ENCODE measurements around the gene WDR18.

DNA sequence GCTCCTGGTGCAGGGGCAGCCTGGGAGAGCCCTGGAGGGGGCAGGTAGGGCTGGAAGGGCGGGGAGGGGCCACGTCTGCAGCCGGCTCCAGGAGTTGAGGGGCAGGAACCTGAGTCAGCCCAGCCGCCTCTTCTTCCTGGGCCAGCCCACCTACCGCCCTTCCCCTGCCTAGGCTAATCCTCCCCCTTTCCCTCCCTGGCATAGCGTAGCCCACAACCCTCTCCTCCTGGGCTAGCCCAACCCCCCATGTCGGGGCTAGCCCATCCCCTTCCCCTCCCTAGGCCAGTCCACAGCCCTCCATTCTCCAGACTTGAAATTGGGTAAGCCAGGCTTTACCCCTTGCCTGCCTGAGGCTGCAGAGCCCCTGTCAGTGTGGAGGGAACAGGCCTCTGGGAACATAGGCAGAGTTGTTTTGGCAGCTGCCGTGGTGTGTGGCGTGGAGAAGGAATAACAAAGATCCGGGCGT is 20.6 kb upstream of the WDR18 start:
- TF ChIP-seq CTCF (IDR thresholded peaks at IDR 0.05 in 2 of 3, conservative IDR thresholded peaks at IDR 0.05 in 1 of 3; ENCODE audit: borderline replicate concordance in 1 of 3, insufficient read depth in 1 of 3, low read depth in 2 of 3, low read length in 2 of 3) = no peak
- no peak for TF ChIP-seq POLR2AphosphoS5 (IDR thresholded peaks at IDR 0.05; ENCODE audit: low read depth, low read length)

All from HCT116 (cell line).